ENCODE results near the gene CHD6.

- no peak for TF ChIP-seq CTCF (optimal IDR thresholded peaks at IDR 0.05 in 1 of 3, IDR thresholded peaks at IDR 0.05 in 1 of 3, conservative IDR thresholded peaks at IDR 0.05 in 1 of 3; ENCODE audit: extremely low read depth in 1 of 3, insufficient read depth in 2 of 3, low read length in 3 of 3)
- no peak for TF ChIP-seq EZH2 (IDR thresholded peaks at IDR 0.05; ENCODE audit: low read length)
Measured at GRCh38 chr20:41619360-41620100, 1.4 kb upstream of the CHD6 start.

Data from keratinocyte (primary cell).